AG20443 (cell line): Measurements from ENCODE around the gene PPCDC.

Experiments used
- DNase-seq: peaks from one replicate; pipeline ENCODE4 v3.0.0; 2012; ENCODE audit warnings: low spot score, mixed read lengths

Gene PPCDC

GRCh38 chr15:75016431-75016830 is 7.0 kb upstream of the PPCDC start:
- no peak for DNase-seq

GRCh38 chr15:75019916-75020315 is 3.5 kb upstream of the PPCDC start:
- no peak for DNase-seq

- DNase-seq: no peak
Observed at GRCh38 chr15:75021341-75021740, 2.0 kb upstream of the PPCDC start.

- DNase-seq: no peak
Observed at GRCh38 chr15:75022783-75023180, 608 bp upstream of the PPCDC start.

GRCh38 chr15:75023872-75024636 is 664 bp downstream of the PPCDC start:
- DNase-seq: peak; percentile 38

GRCh38 chr15:75025107-75025506 is 1.7 kb downstream of the PPCDC start:
- DNase-seq: no peak

GRCh38 chr15:75025548-75026260 is 2.3 kb downstream of the PPCDC start:
- DNase-seq: no peak

GRCh38 chr15:75027551-75027950 is 4.2 kb downstream of the PPCDC start:
- no peak for DNase-seq

- no peak for DNase-seq
Observed at GRCh38 chr15:75028991-75029377, 5.6 kb downstream of the PPCDC start.

- peak; percentile 89 for DNase-seq
Observed at GRCh38 chr15:75029378-75030022, 6.1 kb downstream of the PPCDC start.

- DNase-seq: peak; percentile 22
Observed at GRCh38 chr15:75030023-75030413, 6.6 kb downstream of the PPCDC start.

- no peak for DNase-seq
Observed at GRCh38 chr15:75030424-75030823, 7.0 kb downstream of the PPCDC start.

GRCh38 chr15:75031848-75032247 is 8.5 kb downstream of the PPCDC start:
- DNase-seq: no peak

GRCh38 chr15:75032395-75032794 is 9.0 kb downstream of the PPCDC start:
- no peak for DNase-seq

- no peak for DNase-seq
Observed at GRCh38 chr15:75033809-75034208, 10.4 kb downstream of the PPCDC start.

GRCh38 chr15:75034615-75035014 is 11.2 kb downstream of the PPCDC start:
- no peak for DNase-seq

GRCh38 chr15:75036212-75036616 is 12.8 kb downstream of the PPCDC start:
- peak; percentile 17 for DNase-seq

GRCh38 chr15:75037685-75038084 is 14.3 kb downstream of the PPCDC start:
- no peak for DNase-seq

GRCh38 chr15:75038231-75038630 is 14.8 kb downstream of the PPCDC start:
- DNase-seq: no peak

GRCh38 chr15:75042730-75043508 is 19.5 kb downstream of the PPCDC start:
- peak; percentile 35 for DNase-seq

- peak; percentile 96 for DNase-seq
Observed at GRCh38 chr15:75043509-75044257, 20.3 kb downstream of the PPCDC start.
